Measurements from ENCODE around the gene PPP1CA.
"Not testable (repeated sequence)": the region's sequence is repeated elsewhere in the genome, so short reads cannot be mapped to it uniquely, and the experiment has no call there.

PPP1CA gene

GRCh38 chr11:67434395-67434881, 32.8 kb upstream of the PPP1CA start:
- no peak for DNase-seq

GRCh38 chr11:67433536-67434394, 32.1 kb upstream of the PPP1CA start:
- no peak for DNase-seq

- no peak for DNase-seq
Measured at GRCh38 chr11:67432655-67433349, 31.1 kb upstream of the PPP1CA start.

GRCh38 chr11:67431346-67432249, 29.9 kb upstream of the PPP1CA start:
- no peak for DNase-seq

GRCh38 chr11:67429722-67430121, 28.1 kb upstream of the PPP1CA start:
- no peak for DNase-seq

GRCh38 chr11:67429038-67429668, 27.5 kb upstream of the PPP1CA start:
- no peak for DNase-seq

- peak; percentile 92 to 94 for DNase-seq
Measured at GRCh38 chr11:67428052-67429001, 26.7 kb upstream of the PPP1CA start, which contains the start of gene RPS6KB2. Gene RPS6KB2 (plus strand): TSS chr11:67428494. CDS start chr11:67428546, 52 bp downstream.

GRCh38 chr11:67427364-67427859, 25.8 kb upstream of the PPP1CA start:
- DNase-seq, result not testable (repeated sequence)

GRCh38 chr11:67423891-67424613, 22.4 kb upstream of the PPP1CA start:
- DNase-seq, result no peak

GRCh38 chr11:67423466-67423865, 21.8 kb upstream of the PPP1CA start:
- no peak for DNase-seq

- no peak for DNase-seq
Measured at GRCh38 chr11:67422891-67423290, 21.2 kb upstream of the PPP1CA start.

GRCh38 chr11:67421430-67422031, 19.9 kb upstream of the PPP1CA start:
- no peak for DNase-seq

GRCh38 chr11:67420646-67421429, 19.2 kb upstream of the PPP1CA start:
- peak; percentile 72 to 83 for DNase-seq

- no peak for DNase-seq
Measured at GRCh38 chr11:67420147-67420645, 18.5 kb upstream of the PPP1CA start.

GRCh38 chr11:67419325-67420049, 17.8 kb upstream of the PPP1CA start:
- DNase-seq, result no peak

GRCh38 chr11:67418476-67419281, 17.0 kb upstream of the PPP1CA start:
- peak; percentile 13 to 53 for DNase-seq

GRCh38 chr11:67417425-67417824, 15.8 kb upstream of the PPP1CA start:
- DNase-seq, result no peak

All from AML-193 (cell line).